Measurements from ENCODE around the gene ENOPH1. TPM values are rescaled to one million over a fixed set of nuclear protein-coding genes. Genes with fewer than 3 reads are reported as not detected.
"Not testable (repeated sequence)": the region's sequence is repeated elsewhere in the genome, so short reads cannot be mapped to it uniquely, and the experiment has no call there.

ENOPH1 gene
- polyA plus RNA-seq (ENCODE audit: insufficient read length): 69.0 TPM
- long read RNA-seq, donor 1, transcript ENOPH1-201 (6 exons, 2,025 nt): major isoform, 29 of 46 reads
- long read RNA-seq, donor 1, transcript ENOPH1-203 (6 exons, 1,874 nt): minor isoform, 6 of 46 reads
- long read RNA-seq, donor 1, partial matches to known transcripts: 9 of 46 reads
- long read RNA-seq, donor 1, other reads (novel, unspliced or antisense): 0 of 46 reads
- long read RNA-seq, donor 2, transcript ENOPH1-203 (6 exons, 1,874 nt): minor isoform, 5 of 27 reads
- long read RNA-seq, donor 2, transcript ENOPH1-201 (6 exons, 2,025 nt): major isoform, 21 of 27 reads
- long read RNA-seq, donor 2, partial matches to known transcripts: 0 of 27 reads
- long read RNA-seq, donor 2, other reads (novel, unspliced or antisense): 0 of 27 reads
- long read RNA-seq, donor 3, transcript ENOPH1-201 (6 exons, 2,025 nt): major isoform, 17 of 21 reads
- long read RNA-seq, donor 3, partial matches to known transcripts: 0 of 21 reads
- long read RNA-seq, donor 3, other reads (novel, unspliced or antisense): 0 of 21 reads
- long read RNA-seq, donor 4, partial matches to known transcripts: 0 of 4 reads
- long read RNA-seq, donor 4, other reads (novel, unspliced or antisense): 0 of 4 reads
- long read RNA-seq, donor 5, transcript ENOPH1-203 (6 exons, 1,874 nt): minor isoform, 10 of 51 reads
- long read RNA-seq, donor 5, transcript ENOPH1-201 (6 exons, 2,025 nt): major isoform, 38 of 51 reads
- long read RNA-seq, donor 5, partial matches to known transcripts: 0 of 51 reads
- long read RNA-seq, donor 5, other reads (novel, unspliced or antisense): 0 of 51 reads
- long read RNA-seq, donor 6, transcript ENOPH1-203 (6 exons, 1,874 nt): minor isoform, 8 of 40 reads
- long read RNA-seq, donor 6, transcript ENOPH1-201 (6 exons, 2,025 nt): major isoform, 26 of 40 reads
- long read RNA-seq, donor 6, partial matches to known transcripts: 6 of 40 reads
- long read RNA-seq, donor 6, other reads (novel, unspliced or antisense): 0 of 40 reads
- long read RNA-seq, donor 7, transcript ENOPH1-203 (6 exons, 1,874 nt): minor isoform, 8 of 42 reads
- long read RNA-seq, donor 7, transcript ENOPH1-201 (6 exons, 2,025 nt): major isoform, 33 of 42 reads
- long read RNA-seq, donor 7, partial matches to known transcripts: 0 of 42 reads
- long read RNA-seq, donor 7, other reads (novel, unspliced or antisense): 0 of 42 reads
- long read RNA-seq, donor 8, transcript ENOPH1-201 (6 exons, 2,025 nt): major isoform, 8 of 10 reads
- long read RNA-seq, donor 8, partial matches to known transcripts: 0 of 10 reads
- long read RNA-seq, donor 8, other reads (novel, unspliced or antisense): 0 of 10 reads

GRCh38 chr4:82430193-82430963 lies at the start of gene ENOPH1, which contains the start of gene HNRNPDL:
ENOPH1 (plus strand) TSS chr4:82430590; CDS start chr4:82430830, 240 bp downstream.
HNRNPDL (minus strand) TSS chr4:82430462; CDS start chr4:82429690, 772 bp downstream.
- DNase-seq: peak; percentile 96

DNA sequence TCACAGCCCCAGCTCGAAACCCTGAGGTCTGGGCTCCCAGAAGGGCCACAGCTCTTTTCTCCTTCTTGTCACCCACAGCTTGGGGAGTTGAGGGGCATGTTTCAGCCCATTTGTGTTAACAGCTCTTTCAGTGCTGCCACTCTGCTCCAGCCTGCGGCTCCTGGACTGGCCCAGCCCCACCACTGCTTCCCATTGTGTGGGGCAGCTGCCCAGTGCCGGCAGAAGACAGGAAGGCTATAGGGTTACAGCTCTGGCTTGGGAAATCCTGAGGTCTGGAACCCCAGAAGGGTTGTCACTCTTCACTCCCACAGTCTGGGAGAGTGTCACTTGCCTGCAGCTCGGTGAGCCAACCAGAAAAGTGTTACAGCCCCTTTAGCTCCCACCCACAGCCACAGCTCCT lies 49.6 kb upstream of the ENOPH1 start:
- no peak for DNase-seq

DNA sequence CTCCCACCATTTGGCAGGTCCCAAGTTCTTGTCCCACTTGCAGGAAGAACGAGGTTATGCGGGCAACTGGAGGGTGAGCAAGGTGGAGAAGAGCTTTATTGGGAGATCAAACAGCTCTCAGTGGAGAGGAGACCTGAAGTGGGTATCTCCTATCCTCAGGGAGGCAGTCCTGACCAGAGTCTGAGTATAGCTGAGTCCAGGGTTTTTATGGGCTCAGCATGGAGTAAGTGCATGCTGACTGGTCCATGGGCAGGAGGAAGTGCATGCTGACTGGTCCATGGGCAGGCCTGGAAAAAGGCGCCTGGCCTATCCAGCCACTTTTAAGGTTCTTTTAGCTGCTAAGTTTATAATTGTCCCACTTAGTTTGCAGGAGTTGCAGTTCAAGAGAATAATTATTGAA lies 49.2 kb upstream of the ENOPH1 start:
- DNase-seq: no peak

- no peak for DNase-seq
These were observed 48.6 kb upstream of the ENOPH1 start for GRCh38 chr4:82381661-82382296.

DNA sequence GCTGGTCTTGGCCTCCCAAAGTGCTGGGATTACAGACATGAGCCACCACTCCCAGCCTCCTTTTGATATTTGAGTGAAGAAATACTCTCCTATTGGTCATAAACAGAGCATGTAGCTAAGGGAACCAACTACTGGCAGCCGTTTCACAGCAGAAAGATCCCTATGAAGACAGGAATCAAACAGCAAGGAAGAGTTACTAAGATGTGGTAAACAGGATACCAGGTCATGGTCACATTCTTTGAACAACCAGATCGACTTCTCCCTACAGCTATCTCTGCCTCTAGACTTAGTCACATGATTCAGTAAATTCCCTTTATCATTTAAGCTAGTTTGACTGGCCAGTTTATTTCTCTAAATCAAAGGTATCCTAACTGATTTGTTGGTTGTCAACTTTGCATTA lies 47.6 kb upstream of the ENOPH1 start:
- no peak for DNase-seq

GRCh38 chr4:82386312-82386711 lies 44.1 kb upstream of the ENOPH1 start:
- not testable (repeated sequence) for DNase-seq

DNA sequence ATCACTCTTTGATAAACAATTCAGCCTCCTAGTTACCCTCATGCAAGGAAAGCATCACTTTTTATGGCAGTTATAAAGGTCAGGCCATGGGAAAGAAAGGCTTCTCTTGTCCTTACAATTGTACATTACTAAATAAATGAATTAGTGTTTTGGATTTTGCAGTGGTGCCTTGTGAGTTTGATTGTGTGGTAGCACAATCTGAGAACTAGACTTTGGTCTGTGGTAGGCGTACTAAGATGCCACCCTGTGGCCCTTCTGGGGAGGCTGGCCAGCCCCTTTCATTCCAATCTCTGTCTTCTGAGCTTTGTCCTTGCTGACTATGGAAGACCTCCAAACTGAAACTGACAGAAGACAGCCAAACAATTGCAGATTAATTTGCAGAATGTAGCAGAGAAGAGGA lies 42.0 kb upstream of the ENOPH1 start:
- no peak for DNase-seq

GRCh38 chr4:82390061-82390460 lies 40.3 kb upstream of the ENOPH1 start:
- DNase-seq: not testable (repeated sequence)

DNA sequence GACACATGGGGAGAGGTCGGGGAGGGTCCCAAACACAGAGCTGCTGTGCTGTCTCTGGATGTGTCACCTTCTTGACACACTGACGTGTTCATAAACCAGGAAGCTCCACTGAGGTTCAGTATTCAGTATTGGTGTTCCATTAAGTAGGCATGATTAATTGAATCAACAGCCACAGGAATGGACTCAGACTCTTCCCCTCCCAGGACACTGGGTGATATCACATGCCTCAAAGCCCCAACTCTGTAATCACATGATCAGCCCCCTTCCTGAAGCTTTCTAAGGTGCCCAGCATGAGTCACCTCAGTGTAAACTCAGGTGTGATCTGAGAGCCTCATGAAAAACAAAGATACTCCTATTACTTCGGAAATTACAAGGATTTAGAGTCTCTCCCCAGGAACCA lies 35.5 kb upstream of the ENOPH1 start:
- DNase-seq: no peak

GRCh38 chr4:82397527-82397926 lies 32.9 kb upstream of the ENOPH1 start:
- DNase-seq: no peak

- no peak for DNase-seq
These were observed 32.1 kb upstream of the ENOPH1 start for GRCh38 chr4:82398263-82398662.

- DNase-seq: no peak
These were observed 28.8 kb upstream of the ENOPH1 start for GRCh38 chr4:82401600-82401999.

GRCh38 chr4:82402196-82402775 lies 28.1 kb upstream of the ENOPH1 start:
- no peak for DNase-seq

GRCh38 chr4:82403725-82404124 lies 26.7 kb upstream of the ENOPH1 start:
- no peak for DNase-seq

GRCh38 chr4:82415061-82415460 lies 15.3 kb upstream of the ENOPH1 start:
- DNase-seq: not testable (repeated sequence)

GRCh38 chr4:82415922-82416365 lies 14.4 kb upstream of the ENOPH1 start:
- DNase-seq: no peak

DNA sequence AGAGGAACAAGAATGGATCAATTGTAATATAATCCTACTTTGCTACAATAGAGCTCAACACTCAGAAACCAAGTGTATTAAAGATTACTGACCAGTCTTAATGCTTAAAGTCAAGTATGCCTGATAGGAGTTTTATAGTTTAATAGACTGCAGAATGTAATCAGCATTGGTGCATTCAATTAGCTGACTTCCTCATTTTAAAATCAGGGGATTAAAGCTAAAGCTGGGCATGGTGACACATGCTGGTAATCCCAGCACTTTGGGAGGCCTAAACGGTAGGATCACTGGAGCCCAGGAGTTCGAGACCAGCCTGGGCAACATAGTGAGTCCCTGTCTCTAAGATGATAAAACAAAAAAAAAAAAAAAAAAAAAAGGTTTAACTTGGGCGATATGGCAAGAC lies 10.9 kb upstream of the ENOPH1 start:
- DNase-seq: no peak

GRCh38 chr4:82421796-82422560 lies 8.4 kb upstream of the ENOPH1 start:
- no peak for DNase-seq

DNA sequence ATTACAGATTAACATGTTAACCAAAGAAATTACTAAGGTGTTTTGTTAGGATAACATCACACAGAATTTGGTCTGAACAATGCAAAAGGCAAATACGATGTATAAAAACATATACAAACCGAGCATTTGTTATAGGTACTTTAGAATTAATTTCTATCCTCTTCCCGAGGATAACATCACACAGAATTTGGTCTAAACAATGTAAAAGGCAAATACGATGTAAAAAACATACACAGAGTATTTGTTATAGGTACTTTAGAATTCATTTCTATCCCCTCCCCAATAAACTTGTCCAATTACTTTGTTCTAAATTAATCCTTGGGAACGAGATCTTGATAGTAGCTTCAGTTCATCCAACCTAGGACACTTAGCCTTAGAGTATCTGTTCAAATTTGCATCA lies 7.8 kb upstream of the ENOPH1 start:
- DNase-seq: no peak

Measured in left kidney (tissue), 8 donors.